ENCODE measurements around the gene RIMS4. TPM values are rescaled to one million over a fixed set of nuclear protein-coding genes. Genes with fewer than 3 reads are reported as not detected.
A peak's percentile ranks its signal among the peaks of the same experiment; 100 is the strongest.

Gene RIMS4
- total RNA-seq, 1 donor from 2014 or later: 7.5 TPM

GRCh38 chr20:44746367-44747165, 63.8 kb downstream of the RIMS4 start:
- Mint-ChIP-seq H3K27me3 (peaks cover 61% of the 10 kb centered on the region), H3K36me3 (no peaks in the 10 kb centered on the region), H3K27ac (no peak overlapping the region)

GRCh38 chr20:44745598-44746366, 64.6 kb downstream of the RIMS4 start, which contains the start of gene KCNK15:
Gene KCNK15, plus strand, starts transcription at chr20:44745865. Its CDS starts 46 bp downstream, at chr20:44745911.
- TF ChIP-seq CTCF (conservative IDR thresholded peaks at IDR 0.05): no peak
- Mint-ChIP-seq H3K27me3 (peaks cover 68% of the 10 kb centered on the region), H3K27ac (no peak within 1 kb of the TSS)

More at GRCh38 chr20:44746367-44747165, 63.8 kb downstream of the RIMS4 start:
- no peak for TF ChIP-seq CTCF (conservative IDR thresholded peaks at IDR 0.05)
- H3K4me3 Mint-ChIP-seq: peak overlapping the region; percentile 78
- no peaks in the 10 kb centered on the region for H3K9me3 Mint-ChIP-seq
- H3K4me1 Mint-ChIP-seq (ENCODE audit: unreplicated experiment): peaks cover 14% of the 10 kb centered on the region
- no peak for DNase-seq (ENCODE audit: extremely low spot score, unreplicated experiment)

GRCh38 chr20:44745122-44745597, 65.2 kb downstream of the RIMS4 start:
- Mint-ChIP-seq H3K9me3 (no peaks in the 10 kb centered on the region), H3K27ac (no peak overlapping the region), H3K27me3 (peaks cover 70% of the 10 kb centered on the region), H3K4me1 (ENCODE audit: unreplicated experiment) (peaks cover 14% of the 10 kb centered on the region), H3K36me3 (no peaks in the 10 kb centered on the region), H3K4me3 (peak overlapping the region; percentile 72)
- TF ChIP-seq CTCF (conservative IDR thresholded peaks at IDR 0.05): no peak
- DNase-seq (ENCODE audit: extremely low spot score, unreplicated experiment): no peak

More at GRCh38 chr20:44745598-44746366, 64.6 kb downstream of the RIMS4 start, which contains the start of gene KCNK15:
- Mint-ChIP-seq H3K36me3 (no peaks in the 10 kb centered on the region), H3K4me3 (peak within 1 kb of the TSS; percentile 78), H3K4me1 (ENCODE audit: unreplicated experiment) (peaks cover 14% of the 10 kb centered on the region), H3K9me3 (no peaks in the 10 kb centered on the region)
- no peak for DNase-seq (ENCODE audit: extremely low spot score, unreplicated experiment)

- Mint-ChIP-seq H3K36me3 (no peaks in the 10 kb centered on the region), H3K4me1 (ENCODE audit: unreplicated experiment) (peaks cover 14% of the 10 kb centered on the region), H3K27me3 (peaks cover 65% of the 10 kb centered on the region), H3K27ac (no peak overlapping the region), H3K9me3 (no peaks in the 10 kb centered on the region), H3K4me3 (no peak overlapping the region)
- no peak for DNase-seq (ENCODE audit: extremely low spot score, unreplicated experiment)
- TF ChIP-seq CTCF (conservative IDR thresholded peaks at IDR 0.05): no peak
Measured at GRCh38 chr20:44743916-44744655, 66.3 kb downstream of the RIMS4 start.

GRCh38 chr20:44743080-44743701, 67.2 kb downstream of the RIMS4 start:
- Mint-ChIP-seq H3K27me3 (peaks cover 65% of the 10 kb centered on the region), H3K4me3 (no peak overlapping the region)

More at GRCh38 chr20:44743080-44743701, 67.2 kb downstream of the RIMS4 start:
- no peaks in the 10 kb centered on the region for H3K9me3 Mint-ChIP-seq
- no peaks in the 10 kb centered on the region for H3K36me3 Mint-ChIP-seq
- peaks cover 14% of the 10 kb centered on the region for H3K4me1 Mint-ChIP-seq (ENCODE audit: unreplicated experiment)
- no peak for TF ChIP-seq CTCF (conservative IDR thresholded peaks at IDR 0.05)
- DNase-seq (ENCODE audit: extremely low spot score, unreplicated experiment): no peak
- no peak overlapping the region for H3K27ac Mint-ChIP-seq

Data from type B pancreatic cell (in vitro differentiated cells).